IMR-90 (cell line): ENCODE results near the gene RAD51C.

Source experiments
- CEBPB ChIP-seq: IDR thresholded peaks from 2 replicates; pipeline ENCODE4 v1.6.1; 2012; ENCODE audit warnings: low read depth, low read length, improper control_type of control experiment
- CTCF ChIP-seq: conservative IDR thresholded peaks from 2 replicates; pipeline ENCODE4 v1.5.1; 2012; ENCODE audit warnings: mild to moderate bottlenecking, low read depth, low read length, improper control_type of control experiment
- MAZ ChIP-seq: IDR thresholded peaks from 2 replicates; pipeline ENCODE4 v1.6.1; 2012; ENCODE audit warnings: low read depth, mild to moderate bottlenecking, low read length, improper control_type of control experiment, moderate library complexity, borderline replicate concordance
- POLR2A ChIP-seq: IDR thresholded peaks from 2 replicates; pipeline ENCODE4 v1.6.1; 2012; ENCODE audit warnings: mild to moderate bottlenecking, low read depth, low read length
- SMC3 ChIP-seq: fragments of 150-350 bp; IDR thresholded peaks from 2 replicates; pipeline ENCODE4 v1.6.1; 2016; ENCODE audit warnings: low read depth, mild to moderate bottlenecking, antibody characterized with exemption, low read length, moderate library complexity

GRCh38 chr17:58661499-58661898 is 30.9 kb upstream of the RAD51C start:
- TF ChIP-seq CEBPB (no peak), CTCF (no peak), POLR2A (no peak), MAZ (no peak), SMC3 (no peak)
